ENCODE results near the gene MAPK4. TPM values are rescaled to one million over a fixed set of nuclear protein-coding genes. Genes with fewer than 3 reads are reported as not detected.

Gene MAPK4
- total RNA-seq, 1 donor from 2014 or later: 0.11 TPM

DNA sequence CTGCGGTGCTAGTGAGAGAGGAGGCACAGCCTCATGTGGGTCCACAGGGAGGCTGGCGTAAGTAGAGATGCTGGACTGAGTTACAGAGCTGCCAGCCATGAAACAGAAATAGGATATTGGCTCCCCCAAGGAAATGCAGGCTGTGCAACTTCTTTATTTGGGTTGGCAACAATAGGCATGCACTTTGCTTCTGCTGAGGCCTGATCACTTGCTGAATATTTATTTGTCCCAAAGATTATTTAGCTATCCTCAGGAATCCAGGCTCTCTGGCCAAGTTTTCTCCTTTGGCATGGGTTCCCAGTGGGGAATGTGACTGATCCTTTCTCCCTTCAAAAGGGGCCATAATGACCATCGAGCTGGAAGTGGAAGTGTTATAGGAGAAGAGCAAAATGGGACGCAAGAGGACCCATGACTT lies 60.0 kb downstream of the MAPK4 start:
- Histone ChIP-seq H3K4me1 (ENCODE audit: insufficient read depth, low read length) (no peaks in the 10 kb centered on the region), H3K4me3 (ENCODE audit: insufficient read depth, low read depth, low read length) (no peak overlapping the region), H3K4me2 (ENCODE audit: low read length) (no peak overlapping the region), H3K79me2 (ENCODE audit: insufficient read depth, low read length) (no peaks in the 10 kb centered on the region), H2AFZ (ENCODE audit: low read depth, low read length) (no peak overlapping the region), H3K27ac (ENCODE audit: low read depth, low read length) (no peak overlapping the region), H3K9me3 (ENCODE audit: insufficient read depth, low read depth, low read length) (no peaks in the 10 kb centered on the region), H4K20me1 (ENCODE audit: insufficient read depth, low read length) (no peaks in the 10 kb centered on the region), H3K36me3 (ENCODE audit: insufficient read depth, low read length) (no peaks in the 10 kb centered on the region), H3K27me3 (ENCODE audit: insufficient read depth, low read length) (no peaks in the 10 kb centered on the region), H3K9ac (ENCODE audit: low read length) (no peak overlapping the region)
- no peaks in the 10 kb centered on the region for H3K36me3 Mint-ChIP-seq (ENCODE audit: low read depth, unreplicated experiment)
- no peak overlapping the region for H3K27ac Mint-ChIP-seq (ENCODE audit: unreplicated experiment)
- peaks cover 34% of the 10 kb centered on the region for H3K27me3 Mint-ChIP-seq (ENCODE audit: low read depth, unreplicated experiment)
- no peaks in the 10 kb centered on the region for H3K9me3 Mint-ChIP-seq (ENCODE audit: unreplicated experiment)
- FAIRE-seq: no peak
- no peak for TF ChIP-seq EZH2 (IDR thresholded peaks at IDR 0.05; ENCODE audit: insufficient read depth, low read length)
- TF ChIP-seq, protein P1, sequence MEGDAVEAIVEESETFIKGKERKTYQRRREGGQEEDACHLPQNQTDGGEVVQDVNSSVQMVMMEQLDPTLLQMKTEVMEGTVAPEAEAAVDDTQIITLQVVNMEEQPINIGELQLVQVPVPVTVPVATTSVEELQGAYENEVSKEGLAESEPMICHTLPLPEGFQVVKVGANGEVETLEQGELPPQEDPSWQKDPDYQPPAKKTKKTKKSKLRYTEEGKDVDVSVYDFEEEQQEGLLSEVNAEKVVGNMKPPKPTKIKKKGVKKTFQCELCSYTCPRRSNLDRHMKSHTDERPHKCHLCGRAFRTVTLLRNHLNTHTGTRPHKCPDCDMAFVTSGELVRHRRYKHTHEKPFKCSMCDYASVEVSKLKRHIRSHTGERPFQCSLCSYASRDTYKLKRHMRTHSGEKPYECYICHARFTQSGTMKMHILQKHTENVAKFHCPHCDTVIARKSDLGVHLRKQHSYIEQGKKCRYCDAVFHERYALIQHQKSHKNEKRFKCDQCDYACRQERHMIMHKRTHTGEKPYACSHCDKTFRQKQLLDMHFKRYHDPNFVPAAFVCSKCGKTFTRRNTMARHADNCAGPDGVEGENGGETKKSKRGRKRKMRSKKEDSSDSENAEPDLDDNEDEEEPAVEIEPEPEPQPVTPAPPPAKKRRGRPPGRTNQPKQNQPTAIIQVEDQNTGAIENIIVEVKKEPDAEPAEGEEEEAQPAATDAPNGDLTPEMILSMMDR (IDR thresholded peaks at IDR 0.05; ENCODE audit: insufficient read depth, low read depth, low read length): no peak
- H3K4me1 Mint-ChIP-seq (ENCODE audit: low read depth, unreplicated experiment): peaks cover under 1% of the 10 kb centered on the region
- H3K4me3 Mint-ChIP-seq (ENCODE audit: unreplicated experiment): no peak overlapping the region
- no peak for DNase-seq (ENCODE audit: low read depth)

DNA sequence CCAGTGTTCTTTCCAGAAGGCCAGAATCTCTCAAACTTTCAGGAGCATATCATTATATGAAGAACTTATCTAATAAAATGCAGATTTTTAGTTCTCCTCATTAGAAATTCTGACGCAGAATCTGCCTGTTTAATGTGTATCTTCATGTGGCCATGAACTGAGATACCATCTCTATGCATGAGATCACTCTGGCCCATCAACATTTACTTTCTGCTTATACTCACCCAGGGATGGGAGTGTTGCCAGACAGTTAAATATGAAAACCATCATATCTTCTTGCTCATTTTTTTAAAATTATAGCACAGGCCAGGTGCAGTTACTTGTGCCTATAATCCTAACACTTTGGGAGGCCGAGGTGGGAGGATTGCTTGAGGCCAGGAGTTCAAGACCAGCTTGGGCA lies 60.4 kb downstream of the MAPK4 start:
- Mint-ChIP-seq H3K27ac (ENCODE audit: unreplicated experiment) (no peak overlapping the region), H3K36me3 (ENCODE audit: low read depth, unreplicated experiment) (no peaks in the 10 kb centered on the region), H3K27me3 (ENCODE audit: low read depth, unreplicated experiment) (peaks cover 37% of the 10 kb centered on the region), H3K4me1 (ENCODE audit: low read depth, unreplicated experiment) (no peaks in the 10 kb centered on the region), H3K9me3 (ENCODE audit: unreplicated experiment) (no peaks in the 10 kb centered on the region), H3K4me3 (ENCODE audit: unreplicated experiment) (no peak overlapping the region)
- Histone ChIP-seq H3K27ac (ENCODE audit: low read depth, low read length) (no peak overlapping the region), H3K4me3 (ENCODE audit: insufficient read depth, low read depth, low read length) (no peak overlapping the region), H4K20me1 (ENCODE audit: insufficient read depth, low read length) (no peaks in the 10 kb centered on the region), H3K9me3 (ENCODE audit: insufficient read depth, low read depth, low read length) (no peaks in the 10 kb centered on the region), H3K4me1 (ENCODE audit: insufficient read depth, low read length) (no peaks in the 10 kb centered on the region), H3K36me3 (ENCODE audit: insufficient read depth, low read length) (no peaks in the 10 kb centered on the region), H3K79me2 (ENCODE audit: insufficient read depth, low read length) (no peaks in the 10 kb centered on the region), H3K27me3 (ENCODE audit: insufficient read depth, low read length) (no peaks in the 10 kb centered on the region), H2AFZ (ENCODE audit: low read depth, low read length) (no peak overlapping the region), H3K4me2 (ENCODE audit: low read length) (no peak overlapping the region), H3K9ac (ENCODE audit: low read length) (no peak overlapping the region)
- TF ChIP-seq, protein P1 (IDR thresholded peaks at IDR 0.05; ENCODE audit: insufficient read depth, low read depth, low read length): no peak
- no peak for TF ChIP-seq EZH2 (IDR thresholded peaks at IDR 0.05; ENCODE audit: insufficient read depth, low read length)
- no peak for FAIRE-seq
- DNase-seq (ENCODE audit: low read depth): no peak

DNA sequence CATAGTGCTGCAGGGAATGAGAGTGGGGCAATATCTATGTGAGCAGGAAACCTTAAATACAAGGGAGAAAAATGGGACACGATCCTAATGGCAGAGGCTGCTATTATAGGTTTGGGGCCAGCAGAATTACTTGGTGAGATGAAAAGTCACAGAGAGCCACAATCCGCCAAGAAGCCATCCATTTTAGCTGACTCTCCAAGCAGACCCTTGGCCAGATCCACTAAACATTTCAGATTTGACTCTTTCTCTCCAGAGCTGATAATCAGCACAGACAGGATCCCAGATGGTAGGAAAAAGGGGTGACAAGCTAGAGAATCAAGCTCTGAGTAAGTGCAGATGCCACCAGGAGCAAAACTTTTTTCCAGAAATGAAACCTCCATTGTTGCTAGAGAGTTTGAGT lies 61.5 kb downstream of the MAPK4 start:
- no peak overlapping the region for H2AFZ ChIP-seq (ENCODE audit: low read depth, low read length)
- Mint-ChIP-seq H3K9me3 (ENCODE audit: unreplicated experiment) (no peaks in the 10 kb centered on the region), H3K36me3 (ENCODE audit: low read depth, unreplicated experiment) (no peaks in the 10 kb centered on the region), H3K27ac (ENCODE audit: unreplicated experiment) (no peak overlapping the region), H3K4me3 (ENCODE audit: unreplicated experiment) (no peak overlapping the region), H3K4me1 (ENCODE audit: low read depth, unreplicated experiment) (no peaks in the 10 kb centered on the region), H3K27me3 (ENCODE audit: low read depth, unreplicated experiment) (peaks cover 35% of the 10 kb centered on the region)
- no peak overlapping the region for H3K4me2 ChIP-seq (ENCODE audit: low read length)
- H3K9ac ChIP-seq (ENCODE audit: low read length): no peak overlapping the region
- no peak overlapping the region for H3K4me3 ChIP-seq (ENCODE audit: insufficient read depth, low read depth, low read length)
- DNase-seq (ENCODE audit: low read depth) (no peak), FAIRE-seq (no peak)
- TF ChIP-seq, protein P1 (IDR thresholded peaks at IDR 0.05; ENCODE audit: insufficient read depth, low read depth, low read length): no peak
- no peak for TF ChIP-seq EZH2 (IDR thresholded peaks at IDR 0.05; ENCODE audit: insufficient read depth, low read length)
- no peak overlapping the region for H3K27ac ChIP-seq (ENCODE audit: low read depth, low read length)
- no peaks in the 10 kb centered on the region for H3K4me1 ChIP-seq (ENCODE audit: insufficient read depth, low read length)
- no peaks in the 10 kb centered on the region for H3K27me3 ChIP-seq (ENCODE audit: insufficient read depth, low read length)
- no peaks in the 10 kb centered on the region for H3K9me3 ChIP-seq (ENCODE audit: insufficient read depth, low read depth, low read length)
- no peaks in the 10 kb centered on the region for H3K79me2 ChIP-seq (ENCODE audit: insufficient read depth, low read length)
- no peaks in the 10 kb centered on the region for H4K20me1 ChIP-seq (ENCODE audit: insufficient read depth, low read length)
- H3K36me3 ChIP-seq (ENCODE audit: insufficient read depth, low read length): no peaks in the 10 kb centered on the region
